K562 (cell line): ENCODE results near the gene SLAMF6. TPM values are rescaled to one million over a fixed set of nuclear protein-coding genes. Genes with fewer than 3 reads are reported as not detected.

Source experiments
- BACH1 ChIP-seq: fragments of 200-800 bp; sonication (Bioruptor generic); IDR thresholded peaks from 2 replicates; pipeline ENCODE4 v1.6.1; 2016; ENCODE audit warnings: missing genetic modification characterization, missing compliant biosample characterization
- CBX5 ChIP-seq: IDR thresholded peaks from 2 replicates; pipeline ENCODE4 v1.6.1; 2014; ENCODE audit warnings: low read depth, borderline replicate concordance
- HMG20B ChIP-seq: fragments of 250-450 bp; sonication (Bioruptor Pico); IDR thresholded peaks from 2 replicates; pipeline ENCODE4 v1.5.0; 2021; ENCODE audit warnings: mild to moderate bottlenecking
- NFE2L1 ChIP-seq: fragments of 450-650 bp; IDR thresholded peaks from 2 replicates; pipeline ENCODE4 v1.6.1; 2016; ENCODE audit warnings: missing genetic modification characterization, low read depth, mild to moderate bottlenecking, missing compliant biosample characterization, moderate library complexity, borderline replicate concordance
- STAG1 ChIP-seq: sonication (generic); formaldehyde crosslinking; IDR thresholded peaks from 2 replicates; pipeline ENCODE4 v1.5.0; 2020; ENCODE audit warnings: missing genetic modification reagents, borderline replicate concordance
- TCF7L2 ChIP-seq: fragments of 150-350 bp; IDR thresholded peaks from 2 replicates; pipeline ENCODE4 v1.6.1; 2016; ENCODE audit warnings: low read depth, mild to moderate bottlenecking, low read length, moderate library complexity
- ZBTB1 ChIP-seq: sonication (generic); formaldehyde crosslinking; IDR thresholded peaks from 2 replicates; pipeline ENCODE4 v1.8.1; 2023; ENCODE audit warnings: missing genetic modification reagents, low read depth, mild to moderate bottlenecking, borderline replicate concordance
- ZBTB33 ChIP-seq: sonication (generic); formaldehyde crosslinking; IDR thresholded peaks from 2 replicates; pipeline ENCODE4 v1.8.1; 2023; ENCODE audit warnings: mild to moderate bottlenecking, missing genetic modification reagents
- ZBTB8A ChIP-seq: fragments of 450-650 bp; IDR thresholded peaks from 2 replicates; pipeline ENCODE4 v1.6.1; 2018; ENCODE audit warnings: mild to moderate bottlenecking, moderate library complexity; ENCODE audit not compliant: partially characterized antibody
- ZFP1 ChIP-seq: fragments of 450-650 bp; formaldehyde crosslinking; IDR thresholded peaks from 2 replicates; pipeline ENCODE4 v1.4.0; 2020; ENCODE audit warnings: mild to moderate bottlenecking, mixed read lengths
- ZHX1 ChIP-seq: fragments of 150-350 bp; conservative IDR thresholded peaks from 2 replicates; pipeline ENCODE4 v1.6.1; 2014; ENCODE audit warnings: low read length
- ZNF212 ChIP-seq: fragments of 450-650 bp; formaldehyde crosslinking; IDR thresholded peaks from 2 replicates; pipeline ENCODE4 v1.4.0; 2020; ENCODE audit warnings: mild to moderate bottlenecking
- polyA plus RNA-seq, 8 experiments: library from polyadenylated mRNA; depleted of rRNA in 4 of 8; stranded (reverse) in 5 of 8; unstranded in 3 of 8; fragments of >200 nt; fragmentation: Nextera tagmentation in 2 of 8; fragmentation: Illumina TruSeq in 1 of 8; extraction: Ambion mirVana in 2 of 8; extraction: Trizol in 1 of 8; gene quantifications; 2 replicates each; pipeline versions ENCODE4 v1.2.1 to v1.2.3, GENCODE V29; 2011 to 2014; ENCODE audit warnings: inconsistent platforms in 1 of 8, missing spikeins in 1 of 8
- total RNA-seq, 7 experiments: library from RNA; depleted of rRNA in 6 of 7; stranded (reverse); fragments of >200 nt in 6 of 7; fragmentation: Illumina TruSeq in 2 of 7; extraction: Trizol in 2 of 7; gene quantifications; 2 replicates each; pipeline versions ENCODE4 v1.2.1 to v1.2.3, GENCODE V29; 2011 to 2021; ENCODE audit warnings: low replicate concordance in 1 of 7
- TF ChIP-seq, protein P1 (sequence below): sonication (generic); formaldehyde crosslinking; IDR thresholded peaks from 2 replicates; pipeline ENCODE4 v1.8.1; 2022; ENCODE audit warnings: missing genetic modification reagents

SLAMF6 gene
- total and polyA plus RNA-seq, 9 of the 15 experiments (the other 6 are each of a cell fraction or from before 2014, with no cell fraction given), result 0.56 to 4.8 (median 1.1) TPM

GRCh38 chr1:160539990-160540858, 17.2 kb upstream of the SLAMF6 start (continued):
- no peak for TF ChIP-seq ZHX1
- no peak for TF ChIP-seq ZFP1 (CRISPR knock-in tag)
- TF ChIP-seq HMG20B (CRISPR knock-in tag), result no peak
- peak; percentile 88 for TF ChIP-seq BACH1 (tag)
- TF ChIP-seq CBX5, result peak; percentile 64
- no peak for TF ChIP-seq TCF7L2
- no peak; the same call in 1 of the 2 replicates for TF ChIP-seq ZBTB33
- TF ChIP-seq NFE2L1 (tag), result no peak
- TF ChIP-seq ZBTB1 (CRISPR knock-in tag), result no peak
- TF ChIP-seq, protein P1, sequence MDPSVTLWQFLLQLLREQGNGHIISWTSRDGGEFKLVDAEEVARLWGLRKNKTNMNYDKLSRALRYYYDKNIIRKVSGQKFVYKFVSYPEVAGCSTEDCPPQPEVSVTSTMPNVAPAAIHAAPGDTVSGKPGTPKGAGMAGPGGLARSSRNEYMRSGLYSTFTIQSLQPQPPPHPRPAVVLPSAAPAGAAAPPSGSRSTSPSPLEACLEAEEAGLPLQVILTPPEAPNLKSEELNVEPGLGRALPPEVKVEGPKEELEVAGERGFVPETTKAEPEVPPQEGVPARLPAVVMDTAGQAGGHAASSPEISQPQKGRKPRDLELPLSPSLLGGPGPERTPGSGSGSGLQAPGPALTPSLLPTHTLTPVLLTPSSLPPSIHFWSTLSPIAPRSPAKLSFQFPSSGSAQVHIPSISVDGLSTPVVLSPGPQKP (CRISPR knock-in tag), result no peak
- no peak for TF ChIP-seq ZBTB8A
- no peak for TF ChIP-seq STAG1 (CRISPR knock-in tag)
- TF ChIP-seq ZNF212, result no peak
